CD14-positive monocyte (primary cell): ENCODE results near the gene TTC9B. TPM values are rescaled to one million over a fixed set of nuclear protein-coding genes. Genes with fewer than 3 reads are reported as not detected.

ENCODE experiments used
- DNase-seq, 3 donors: peaks; one replicate each; pipeline ENCODE4 v3.0.0-alpha.2; 2011 to 2022
- H2AFZ ChIP-seq: 2 replicates; pipeline ENCODE4 v1.6.0; 2012; ENCODE audit warnings: mild to moderate bottlenecking, low read depth, low read length, inconsistent platforms; ENCODE audit not compliant: insufficient read depth, poor library complexity, severe bottlenecking
- H3K27ac ChIP-seq, 2 donors: 1 replicate in 1 of 2; 2 replicates in 1 of 2; pipeline ENCODE4 v1.5.1; 2012 to 2013; ENCODE audit warnings: low read length in 2 of 2, control low read depth in 1 of 2, inconsistent platforms in 1 of 2, low read depth in 1 of 2, mild to moderate bottlenecking in 1 of 2
- H3K27me3 ChIP-seq, 2 donors: one replicate each; pipeline versions ENCODE4 v1.6.0 to v1.6.1; 2011 to 2013; ENCODE audit warnings: low read length in 2 of 2; ENCODE audit not compliant: control insufficient read depth in 2 of 2, insufficient read depth in 2 of 2
- H3K36me3 ChIP-seq, 2 donors: replicated peaks in 1 of 2; 1 replicate in 1 of 2; 2 replicates in 1 of 2; pipeline versions ENCODE4 v1.5.1 to v1.6.1; 2012 to 2013; ENCODE audit warnings: low read length in 2 of 2, control low read depth in 1 of 2, inconsistent platforms in 1 of 2, mild to moderate bottlenecking in 1 of 2; ENCODE audit not compliant: insufficient read depth in 2 of 2, control insufficient read depth in 1 of 2
- H3K4me1 ChIP-seq, 2 donors: 1 replicate in 1 of 2; 2 replicates in 1 of 2; pipeline versions ENCODE4 v1.5.1 to v1.6.1; 2012 to 2013; ENCODE audit warnings: low read length in 2 of 2, control low read depth in 1 of 2, inconsistent platforms in 1 of 2, mild to moderate bottlenecking in 1 of 2, moderate library complexity in 1 of 2; ENCODE audit not compliant: insufficient read depth in 2 of 2, control insufficient read depth in 1 of 2
- H3K4me2 ChIP-seq: replicated peaks from 2 replicates; pipeline ENCODE3; 2012; ENCODE audit warnings: low read length, moderate library complexity, mild to moderate bottlenecking; ENCODE audit not compliant: poor library complexity, severe bottlenecking; ENCODE audit errors: extremely low read depth
- H3K4me3 ChIP-seq, 3 experiments: fragments of 200-600 bp in 1 of 3; sonication (generic) in 1 of 3; replicated peaks in 1 of 3; 1 replicate in 2 of 3; 2 replicates in 1 of 3; pipeline ENCODE4 v1.5.1; 2011 to 2013; ENCODE audit warnings: low read length in 3 of 3, mild to moderate bottlenecking in 3 of 3, control low read depth in 2 of 3, low read depth in 2 of 3, inconsistent platforms in 1 of 3, moderate library complexity in 1 of 3
- H3K79me2 ChIP-seq: 2 replicates; pipeline ENCODE4 v1.6.0; 2012; ENCODE audit warnings: mild to moderate bottlenecking, control low read depth, inconsistent platforms, low read length, moderate library complexity; ENCODE audit not compliant: insufficient read depth
- H3K9ac ChIP-seq: 2 replicates; pipeline ENCODE4 v1.6.0; 2017; ENCODE audit warnings: low read length, mild to moderate bottlenecking; ENCODE audit not compliant: insufficient read depth, poor library complexity, severe bottlenecking
- H3K9me3 ChIP-seq, 2 donors: replicated peaks in 1 of 2; 1 replicate in 1 of 2; 2 replicates in 1 of 2; pipeline versions ENCODE4 v1.5.1 to v1.6.1; 2012 to 2013; ENCODE audit warnings: low read length in 2 of 2, control low read depth in 1 of 2; ENCODE audit not compliant: control insufficient read depth in 1 of 2, insufficient read depth in 1 of 2
- H4K20me1 ChIP-seq: 2 replicates; pipeline ENCODE4 v1.6.0; 2012; ENCODE audit warnings: mild to moderate bottlenecking, low read length, control low read depth, moderate library complexity; ENCODE audit not compliant: insufficient read depth
- H3K27ac Mint-ChIP-seq, 7 donors: one replicate each; pipeline ENCODE4 v1.8.0; 2020; ENCODE audit warnings: mild to moderate bottlenecking in 7 of 7, mixed read lengths in 7 of 7, moderate library complexity in 6 of 7, inconsistent platforms in 2 of 7
- H3K27me3 Mint-ChIP-seq, 3 donors: one replicate each; pipeline ENCODE4 v1.8.0; 2021 to 2022; ENCODE audit warnings: low read depth in 3 of 3, mild to moderate bottlenecking in 3 of 3, mixed read lengths in 3 of 3, moderate library complexity in 3 of 3, inconsistent platforms in 1 of 3
- H3K36me3 Mint-ChIP-seq, 2 donors: one replicate each; pipeline ENCODE4 v1.8.0; 2020; ENCODE audit warnings: mixed read lengths in 2 of 2, inconsistent platforms in 1 of 2, mild to moderate bottlenecking in 1 of 2
- H3K4me1 Mint-ChIP-seq: one replicate; pipeline ENCODE4 v1.8.0; 2020; ENCODE audit warnings: mild to moderate bottlenecking, mixed read lengths
- H3K4me3 Mint-ChIP-seq, 2 donors: one replicate each; pipeline ENCODE4 v1.8.0; 2020; ENCODE audit warnings: mild to moderate bottlenecking in 2 of 2, mixed read lengths in 2 of 2, moderate library complexity in 1 of 2
- H3K9me3 Mint-ChIP-seq, 7 donors: one replicate each; pipeline ENCODE4 v1.8.0; 2020 to 2022; ENCODE audit warnings: mixed read lengths in 7 of 7, mild to moderate bottlenecking in 6 of 7, moderate library complexity in 6 of 7, inconsistent platforms in 2 of 7
- CTCF ChIP-seq: fragments of 200-600 bp; IDR thresholded peaks from one replicate; pipeline ENCODE4 v1.8.0; 2022; ENCODE audit warnings: antibody characterized with exemption, mild to moderate bottlenecking
- WGBS: methylation state at CpG from one replicate; pipeline ENCODE4 v1.1.5; 2013; ENCODE audit warnings: missing lambda C conversion rate; ENCODE audit not compliant: insufficient coverage; 5-methylcytosine and 5-hydroxymethylcytosine counted together
- intact Hi-C, 2 donors: fragments of 100-400 bp; cut with micrococcal nuclease; formaldehyde crosslinking; loops; one replicate each; pipeline versions ENCODE4 v1.15.0 to v1.15.1; 2023
- polyA plus RNA-seq, 3 donors: library from polyadenylated mRNA; depleted of rRNA in 1 of 3; unstranded in 2 of 3; stranded (reverse) in 1 of 3; fragments of 300-500 nt in 2 of 3; fragments of >200 nt in 1 of 3; fragmentation: Illumina TruSeq in 2 of 3; gene quantifications; 1 replicate in 2 of 3; 2 replicates in 1 of 3; pipeline ENCODE4 v1.2.3, GENCODE V29; 2012 to 2021

The TTC9B gene
- polyA plus RNA-seq, 3 donors = not detected

DNA sequence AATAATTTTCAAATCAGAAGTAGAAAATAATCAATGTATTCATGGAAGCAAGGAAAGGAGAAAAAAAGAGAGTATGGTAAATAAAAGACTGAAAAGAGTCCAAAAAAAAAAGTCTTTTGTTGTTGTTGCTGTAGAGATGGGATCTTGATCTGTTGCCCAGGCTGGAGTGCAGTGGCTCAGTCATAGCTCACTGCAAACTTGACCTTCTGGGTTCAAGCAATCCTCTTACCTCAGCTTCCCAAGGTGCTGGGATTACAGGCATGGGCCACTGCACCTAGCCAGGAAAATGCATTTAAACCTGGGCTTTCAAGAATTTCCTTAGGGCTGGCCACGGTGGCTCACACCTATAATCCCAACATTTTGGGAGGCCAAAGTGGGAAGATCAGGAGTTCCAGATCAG, 33.9 kb downstream of the TTC9B start:
- TF ChIP-seq CTCF = no peak
- no peak for DNase-seq
- intact Hi-C loops = no loop called here
- Histone ChIP-seq H3K4me2 (no peak overlapping the region), H4K20me1 (no peaks in the 10 kb centered on the region), H3K36me3 (no peaks in the 10 kb centered on the region), H3K9ac (no peak overlapping the region), H3K4me1 (peaks cover 3 to 7% of the 10 kb centered on the region in 2 donors), H3K4me3 (no peak overlapping the region), H3K27ac (no peak overlapping the region), H3K9me3 (no peaks in the 10 kb centered on the region), H2AFZ (no peak overlapping the region), H3K79me2 (no peaks in the 10 kb centered on the region), H3K27me3 (no peaks in the 10 kb centered on the region)
- peaks cover 4% of the 10 kb centered on the region for H3K4me1 Mint-ChIP-seq
- H3K4me3 Mint-ChIP-seq = no peak overlapping the region
- H3K36me3 Mint-ChIP-seq = no peaks in the 10 kb centered on the region
- 83% methylated on average over 1 of the region's 1 CpG for WGBS
- no peak overlapping the region for H3K27ac Mint-ChIP-seq
- H3K9me3 Mint-ChIP-seq = no peaks in the 10 kb centered on the region
- peaks cover 13 to 19% (median 16%) of the 10 kb centered on the region in 3 donors for H3K27me3 Mint-ChIP-seq

GRCh38 chr19:40178756-40179155, 39.4 kb downstream of the TTC9B start:
- Mint-ChIP-seq H3K27ac (no peak overlapping the region), H3K4me3 (no peak overlapping the region), H3K9me3 (peaks cover 0 to 6% (median 2%) of the 10 kb centered on the region in 7 donors), H3K4me1 (no peaks in the 10 kb centered on the region), H3K27me3 (peaks cover 12 to 22% (median 15%) of the 10 kb centered on the region in 3 donors), H3K36me3 (no peaks in the 10 kb centered on the region)
- DNase-seq = no peak
- 97% methylated on average over 4 of the region's 4 CpGs for WGBS
- intact Hi-C loops = no loop called here
- no peaks in the 10 kb centered on the region for H3K4me1 ChIP-seq
- H3K79me2 ChIP-seq = no peaks in the 10 kb centered on the region
- H3K9me3 ChIP-seq = no peaks in the 10 kb centered on the region
- H3K27me3 ChIP-seq = no peaks in the 10 kb centered on the region
- no peak overlapping the region for H3K4me3 ChIP-seq
- H2AFZ ChIP-seq = no peak overlapping the region
- H3K9ac ChIP-seq = no peak overlapping the region
- no peak overlapping the region for H3K27ac ChIP-seq
- no peaks in the 10 kb centered on the region for H3K36me3 ChIP-seq
- H3K4me2 ChIP-seq = no peak overlapping the region
- H4K20me1 ChIP-seq = no peaks in the 10 kb centered on the region
- TF ChIP-seq CTCF = no peak
